Putamen (tissue), 1 donor: ENCODE results near the gene COL26A1.
"Not testable (repeated sequence)": the region's sequence is repeated elsewhere in the genome, so short reads cannot be mapped to it uniquely, and the experiment has no call there.

Experiments
- DNase-seq: peaks from one replicate; pipeline ENCODE4 v3.0.0-alpha.2; 2016; ENCODE audit warnings: low spot score

The COL26A1 gene

GRCh38 chr7:101362334-101363195 is at the start of gene COL26A1:
TSS of gene COL26A1 (plus strand) at chr7:101362875. CDS start at chr7:101363033, 158 bp downstream.
- no peak for DNase-seq

GRCh38 chr7:101315336-101315735 is 47.3 kb upstream of the COL26A1 start:
- DNase-seq, result peak; percentile 22

GRCh38 chr7:101319401-101319800 is 43.3 kb upstream of the COL26A1 start:
- no peak for DNase-seq

GRCh38 chr7:101321491-101322401 is 40.9 kb upstream of the COL26A1 start, which contains the start of gene IFT22:
TSS of gene IFT22 (minus strand) at chr7:101321812. CDS start at chr7:101321709, 103 bp downstream.
- DNase-seq, result peak; percentile 85

GRCh38 chr7:101328159-101328558 is 34.5 kb upstream of the COL26A1 start:
- no peak for DNase-seq

GRCh38 chr7:101330011-101330484 is 32.6 kb upstream of the COL26A1 start:
- DNase-seq, result peak; percentile 4

GRCh38 chr7:101332026-101332425 is 30.6 kb upstream of the COL26A1 start:
- DNase-seq, result no peak

- no peak for DNase-seq
These were observed 28.8 kb upstream of the COL26A1 start for GRCh38 chr7:101333912-101334311.

- no peak for DNase-seq
These were observed 22.3 kb upstream of the COL26A1 start for GRCh38 chr7:101340379-101340778.

GRCh38 chr7:101342892-101343291 is 19.8 kb upstream of the COL26A1 start:
- DNase-seq, result no peak

- no peak for DNase-seq
These were observed 15.2 kb upstream of the COL26A1 start for GRCh38 chr7:101347477-101347876.

- not testable (repeated sequence) for DNase-seq
These were observed 14.1 kb upstream of the COL26A1 start for GRCh38 chr7:101348456-101349067.

GRCh38 chr7:101349300-101349699 is 13.4 kb upstream of the COL26A1 start:
- DNase-seq, result not testable (repeated sequence)

GRCh38 chr7:101352920-101353308 is 9.8 kb upstream of the COL26A1 start:
- no peak for DNase-seq

GRCh38 chr7:101357433-101357832 is 5.2 kb upstream of the COL26A1 start:
- DNase-seq, result no peak

GRCh38 chr7:101363196-101363733 is 590 bp downstream of the COL26A1 start:
- DNase-seq, result no peak

GRCh38 chr7:101363734-101364374 is 1.2 kb downstream of the COL26A1 start:
- DNase-seq, result peak; percentile 71

- DNase-seq, result no peak
These were observed 3.3 kb downstream of the COL26A1 start for GRCh38 chr7:101365956-101366355.

GRCh38 chr7:101367676-101368075 is 5.0 kb downstream of the COL26A1 start:
- DNase-seq, result no peak

- no peak for DNase-seq
These were observed 5.9 kb downstream of the COL26A1 start for GRCh38 chr7:101368422-101369165.
